ENCODE results near the gene ZFHX2. TPM values are rescaled to one million over a fixed set of nuclear protein-coding genes. Genes with fewer than 3 reads are reported as not detected.

Gene ZFHX2
- polyA plus RNA-seq, 1 donor, result 9.6 TPM

- DNase-seq, result no peak
Measured at GRCh38 chr14:23573384-23574015, 21.9 kb upstream of the ZFHX2 start.

GRCh38 chr14:23572836-23573235, 21.3 kb upstream of the ZFHX2 start:
- no peak for DNase-seq

- DNase-seq, result no peak
Measured at GRCh38 chr14:23572524-23572828, 20.9 kb upstream of the ZFHX2 start.

- DNase-seq, result no peak
Measured at GRCh38 chr14:23571701-23572523, 20.3 kb upstream of the ZFHX2 start.

GRCh38 chr14:23570806-23571483, 19.4 kb upstream of the ZFHX2 start:
- DNase-seq, result no peak

GRCh38 chr14:23569443-23570151, 18.0 kb upstream of the ZFHX2 start:
- DNase-seq, result no peak

- DNase-seq, result no peak
Measured at GRCh38 chr14:23568600-23569331, 17.2 kb upstream of the ZFHX2 start.

GRCh38 chr14:23568021-23568599, 16.5 kb upstream of the ZFHX2 start:
- DNase-seq, result no peak

- no peak for DNase-seq
Measured at GRCh38 chr14:23567186-23568020, 15.8 kb upstream of the ZFHX2 start, which contains the start of gene AP1G2. AP1G2 (minus strand) TSS chr14:23567791; CDS start chr14:23567314, 477 bp downstream.

GRCh38 chr14:23566778-23567185, 15.2 kb upstream of the ZFHX2 start:
- no peak for DNase-seq

- no peak for DNase-seq
Measured at GRCh38 chr14:23566112-23566777, 14.7 kb upstream of the ZFHX2 start.

GRCh38 chr14:23565626-23566025, 14.1 kb upstream of the ZFHX2 start:
- DNase-seq, result no peak

- DNase-seq, result no peak
Measured at GRCh38 chr14:23564876-23565275, 13.3 kb upstream of the ZFHX2 start.

GRCh38 chr14:23564181-23564812, 12.7 kb upstream of the ZFHX2 start:
- no peak for DNase-seq

GRCh38 chr14:23563473-23564180, 12.1 kb upstream of the ZFHX2 start:
- no peak for DNase-seq

GRCh38 chr14:23562822-23563472, 11.4 kb upstream of the ZFHX2 start:
- DNase-seq, result no peak

GRCh38 chr14:23561873-23562821, 10.6 kb upstream of the ZFHX2 start:
- no peak for DNase-seq

Measured in left kidney (tissue), 2 donors.